Skin of body (tissue), 2 donors: ENCODE data around the gene SEBOX. TPM values are rescaled to one million over a fixed set of nuclear protein-coding genes. Genes with fewer than 3 reads are reported as not detected.

Source experiments
- DNase-seq: peaks from one replicate; lab custom pipeline; 2025; lab: John Stamatoyannopoulos, UW
- total RNA-seq: library from RNA; depleted of rRNA; stranded (reverse); fragments of >200 nt; gene quantifications from one replicate; pipeline ENCODE4 v1.2.3, GENCODE V29; 2014

Gene SEBOX, protein sequence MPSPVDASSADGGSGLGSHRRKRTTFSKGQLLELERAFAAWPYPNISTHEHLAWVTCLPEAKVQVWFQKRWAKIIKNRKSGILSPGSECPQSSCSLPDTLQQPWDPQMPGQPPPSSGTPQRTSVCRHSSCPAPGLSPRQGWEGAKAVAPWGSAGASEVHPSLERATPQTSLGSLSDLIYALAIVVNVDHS
- not detected for total RNA-seq

DNA sequence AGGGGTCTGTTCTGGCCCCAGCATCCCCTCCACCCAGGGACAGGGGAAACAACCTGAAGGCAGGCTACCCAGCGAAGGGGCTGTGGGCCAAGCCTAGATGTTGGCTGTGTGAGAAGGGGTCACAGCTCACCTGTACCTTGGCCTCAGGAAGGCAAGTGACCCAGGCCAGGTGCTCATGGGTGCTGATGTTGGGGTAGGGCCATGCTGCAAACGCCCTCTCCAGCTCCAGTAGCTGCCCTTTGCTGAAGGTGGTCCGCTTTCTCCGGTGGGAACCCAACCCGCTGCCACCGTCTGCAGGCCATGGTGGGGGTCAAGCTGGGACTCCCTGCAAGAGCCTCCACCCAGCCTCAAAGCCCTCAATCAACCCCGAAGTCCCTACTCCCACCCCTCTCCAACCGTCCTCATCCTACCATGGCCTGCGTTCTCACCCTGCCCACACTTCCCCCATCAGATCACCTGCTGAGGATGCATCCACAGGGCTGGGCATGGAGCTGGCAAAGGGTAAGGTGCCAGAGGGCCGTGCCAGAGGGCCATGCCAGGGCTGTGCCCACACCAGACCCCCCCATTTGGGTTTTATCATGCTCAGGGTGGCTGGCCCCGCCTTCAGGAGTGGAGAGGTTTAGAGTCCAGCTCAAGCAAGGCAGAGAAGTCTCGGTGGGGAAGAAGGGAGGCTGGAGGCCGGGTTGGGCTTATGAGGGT is at the start of gene SEBOX:
SEBOX (minus strand) TSS at position 535 of the 699 bp plus-strand sequence; CDS start at position 487, 48 bp downstream.
- DNase-seq = no peak

DNA sequence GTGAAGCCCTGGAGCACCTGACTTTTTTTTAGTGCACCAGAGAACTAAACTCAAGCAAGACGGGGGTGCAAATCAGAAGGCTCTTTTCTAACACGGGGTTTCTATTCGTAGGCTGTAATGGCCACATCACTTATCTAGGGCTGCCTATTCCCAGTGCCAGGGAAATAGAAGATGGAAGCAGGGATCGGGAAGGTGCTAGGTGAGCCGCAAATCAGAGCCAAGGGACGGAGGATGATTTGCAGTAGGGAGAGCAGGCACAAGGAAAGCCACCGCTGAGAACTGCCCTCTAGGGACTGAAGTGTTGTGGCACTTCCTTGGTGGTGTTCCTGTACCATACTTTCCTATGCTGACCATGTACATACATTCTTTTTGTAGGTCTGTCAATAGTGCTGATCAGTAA is 48.8 kb upstream of the SEBOX start:
- DNase-seq = no peak

DNA sequence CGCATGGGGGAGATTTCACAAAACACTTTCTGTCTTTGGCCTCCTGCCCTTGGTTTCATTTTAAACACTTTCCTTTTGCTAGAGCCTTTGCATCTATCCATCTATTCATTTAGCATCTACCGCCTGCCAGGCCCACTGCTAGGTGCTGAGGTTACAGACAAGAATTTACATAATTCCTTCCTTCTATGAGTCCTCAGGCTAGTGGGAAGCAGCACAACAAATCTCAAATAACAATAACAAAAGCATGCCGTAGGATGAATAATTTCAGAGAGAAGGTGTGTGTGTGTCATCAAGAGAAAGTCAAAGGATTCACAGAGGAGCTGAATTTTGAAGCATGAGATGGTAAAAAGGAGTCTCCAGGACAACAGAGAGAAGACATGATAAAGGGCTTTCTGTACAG is 47.1 kb upstream of the SEBOX start:
- no peak for DNase-seq

DNA sequence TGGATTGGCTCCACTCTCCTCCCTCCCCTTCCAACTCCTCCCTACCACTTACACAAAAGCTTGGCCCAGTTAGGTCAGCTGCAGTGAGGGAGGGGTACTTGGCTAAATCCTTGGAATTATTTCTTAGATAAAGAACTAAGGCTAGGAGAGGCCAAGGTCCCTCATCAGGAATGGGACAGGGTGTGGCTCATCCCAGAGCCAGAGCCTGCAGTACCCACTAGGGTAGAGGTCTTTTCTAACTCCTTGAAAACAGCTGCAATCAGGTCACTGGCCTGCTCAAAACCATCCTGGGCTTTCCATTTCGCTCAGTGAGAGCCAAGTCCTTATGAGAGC is 42.9 kb upstream of the SEBOX start:
- no peak for DNase-seq

DNA sequence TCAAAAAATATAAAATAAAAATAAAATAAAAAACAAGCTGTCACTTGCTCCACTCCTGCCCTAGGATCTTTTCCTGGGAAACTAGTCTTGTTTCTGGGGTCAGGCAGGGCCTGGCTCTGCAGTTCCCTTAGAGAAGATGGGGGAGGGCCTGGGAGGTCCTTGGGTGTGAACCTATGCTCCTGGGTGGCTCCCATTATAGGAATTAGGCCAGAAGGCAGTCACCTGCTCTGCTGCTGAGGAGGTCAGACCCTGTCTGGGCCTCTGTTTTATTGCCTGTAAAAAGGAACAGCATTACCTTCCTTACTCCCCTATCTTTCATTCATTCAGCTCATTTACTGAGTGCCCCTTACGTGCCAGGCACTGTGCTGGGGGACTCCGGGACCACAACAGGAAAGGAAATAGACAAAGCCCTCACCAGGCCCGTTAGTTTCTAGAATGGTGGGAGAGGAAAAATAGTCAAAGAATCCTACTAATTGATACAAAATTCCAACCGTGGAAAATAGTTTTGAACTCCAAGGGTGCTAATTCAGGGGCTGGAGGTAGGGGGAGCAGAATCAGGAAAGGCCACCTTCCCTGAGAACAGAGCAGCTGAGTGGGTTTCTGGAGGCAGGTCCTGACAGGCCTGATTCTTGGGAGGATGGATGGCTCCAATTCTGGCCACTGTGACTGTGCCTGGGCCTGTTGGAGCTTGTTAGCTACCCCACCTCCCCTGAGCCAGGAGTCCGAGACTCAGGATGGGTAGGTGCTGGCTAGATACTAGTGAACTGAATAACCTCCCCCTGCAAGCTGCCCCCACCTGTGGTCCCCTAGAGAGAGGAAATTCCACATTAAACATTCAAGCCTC is 42.4 kb upstream of the SEBOX start:
- DNase-seq = no peak

DNA sequence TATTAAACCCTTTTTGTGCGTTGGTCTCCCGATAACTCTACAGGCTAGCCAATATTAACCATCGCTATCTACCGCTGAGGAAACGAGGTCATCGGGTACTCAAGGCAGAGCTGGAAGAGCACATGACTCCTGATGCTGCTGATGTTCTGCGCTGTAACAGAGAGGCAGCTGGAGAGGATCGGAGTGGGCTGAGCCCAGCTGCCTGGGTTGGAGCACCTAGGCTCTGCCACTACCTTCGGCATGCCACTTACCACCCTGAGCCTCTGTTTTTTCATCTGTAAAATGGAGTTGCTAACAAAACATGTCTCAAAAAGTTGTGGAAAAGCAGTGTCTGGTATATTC is 41.4 kb upstream of the SEBOX start:
- DNase-seq = no peak

DNA sequence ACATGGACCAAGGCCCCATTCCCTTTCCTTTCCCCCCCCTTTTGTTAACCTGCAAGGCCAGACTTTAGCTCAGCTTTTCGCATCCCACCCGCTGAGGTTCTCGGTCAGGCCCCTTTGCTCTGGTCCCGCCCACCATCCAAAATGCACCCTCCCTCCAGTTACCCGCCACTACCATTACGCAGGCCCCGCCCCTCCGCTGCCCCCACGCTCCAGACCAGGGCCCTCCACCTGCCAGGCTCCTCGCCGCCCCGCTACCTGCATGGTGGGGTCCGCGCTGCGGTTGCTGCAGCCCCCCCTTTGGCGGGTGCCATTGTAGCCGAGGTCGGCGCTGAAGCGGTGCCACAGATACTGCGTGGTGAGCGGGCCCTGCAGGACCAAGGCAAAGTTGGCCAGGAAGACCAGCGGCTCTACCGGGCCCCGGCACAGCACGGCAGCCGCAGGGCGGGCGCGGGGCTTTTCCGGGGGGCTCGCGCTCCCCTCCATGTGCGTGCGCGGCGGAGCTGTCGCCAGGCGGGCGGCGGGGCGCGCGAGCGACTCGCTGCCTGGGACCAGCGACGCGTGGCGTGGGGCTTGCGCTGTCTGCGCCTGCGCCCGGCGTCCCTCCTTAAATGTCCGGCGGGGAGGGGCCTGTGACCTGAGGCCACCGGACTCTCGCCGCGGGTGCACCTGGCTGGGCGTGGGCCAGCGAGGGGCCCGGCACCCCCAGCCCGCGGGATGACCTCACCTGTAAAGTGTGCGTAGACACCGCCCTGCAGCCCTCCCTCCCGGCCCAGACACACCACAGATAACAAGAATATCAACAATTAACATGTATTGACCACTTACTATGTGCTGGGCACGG is 40.9 kb upstream of the SEBOX start, which contains the start of gene SLC46A1:
SLC46A1 (minus strand) TSS at position 581 of the 841 bp plus-strand sequence; CDS start at position 483, 98 bp downstream.
- no peak for DNase-seq

DNA sequence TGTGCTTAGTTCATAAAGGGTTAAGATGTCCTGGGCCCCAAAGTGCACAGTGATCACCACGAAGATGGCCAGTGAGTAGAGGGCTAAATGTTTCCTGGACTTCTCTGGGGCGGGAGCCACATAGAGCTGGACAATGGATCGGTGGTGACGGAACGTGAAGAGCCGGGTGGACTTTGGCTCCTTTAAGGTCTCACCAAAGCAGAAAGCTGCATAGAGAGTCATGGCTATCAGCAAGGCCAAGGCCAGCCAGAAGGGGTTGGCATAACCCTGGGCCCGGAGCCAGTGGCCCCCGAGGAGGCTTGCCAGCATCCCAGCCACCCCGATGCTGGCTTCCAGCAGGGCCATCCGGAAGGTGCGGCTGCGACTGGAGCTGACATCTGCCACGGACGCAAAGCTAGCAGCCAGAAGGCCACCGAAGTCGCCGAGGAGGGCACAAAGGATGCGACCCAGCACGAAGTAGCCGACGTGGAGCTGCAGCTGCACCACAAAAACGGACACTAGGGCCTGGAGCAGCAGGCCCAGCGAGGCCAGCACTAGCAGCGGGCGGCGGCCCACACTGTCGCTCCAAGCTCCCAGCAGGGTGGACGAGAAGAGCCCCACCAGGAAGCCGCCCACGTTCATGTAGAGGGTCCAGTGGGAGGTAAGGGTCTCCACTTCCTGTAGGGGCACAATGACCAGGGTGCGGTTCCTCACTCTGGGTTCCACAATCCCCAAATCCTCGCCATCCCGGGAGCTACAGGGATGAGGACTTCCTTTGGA is 40.0 kb upstream of the SEBOX start:
- no peak for DNase-seq

DNA sequence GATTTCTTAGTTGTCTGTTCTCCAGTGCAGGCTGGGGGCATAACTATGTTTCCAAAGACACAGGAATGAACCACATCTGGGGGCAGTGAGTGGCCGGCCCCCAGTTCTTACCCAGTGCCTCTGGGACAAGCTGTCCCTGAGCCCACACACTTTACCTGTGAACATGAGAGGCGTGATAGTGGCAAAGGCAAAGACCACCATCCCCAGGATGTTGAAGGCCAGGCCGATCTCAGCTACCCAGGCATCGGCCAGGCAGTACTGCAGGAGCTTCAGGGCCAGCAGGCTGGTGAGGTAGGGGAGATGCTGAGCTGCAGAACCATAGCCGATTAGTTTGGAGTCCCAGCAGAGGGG is 39.4 kb upstream of the SEBOX start:
- no peak for DNase-seq

DNA sequence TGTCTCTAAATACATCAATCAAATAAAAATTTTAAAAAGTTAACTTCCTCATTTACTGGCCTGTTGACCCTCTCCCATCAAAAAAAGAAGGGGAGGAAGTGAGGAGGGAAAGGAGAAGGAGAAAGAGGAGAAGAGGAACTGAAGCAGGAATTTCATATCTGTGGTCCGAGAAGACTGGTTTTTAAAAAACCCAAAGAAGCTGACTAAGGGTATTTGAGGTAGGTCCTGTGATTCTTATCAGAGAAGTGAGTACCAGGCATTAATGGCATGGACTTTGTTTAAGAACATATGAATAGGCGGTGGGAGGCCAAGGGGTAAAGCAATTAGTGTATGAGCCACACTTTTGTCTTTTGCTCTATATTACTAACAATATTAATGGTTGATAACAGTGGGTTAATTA is 39.0 kb upstream of the SEBOX start:
- DNase-seq = no peak

DNA sequence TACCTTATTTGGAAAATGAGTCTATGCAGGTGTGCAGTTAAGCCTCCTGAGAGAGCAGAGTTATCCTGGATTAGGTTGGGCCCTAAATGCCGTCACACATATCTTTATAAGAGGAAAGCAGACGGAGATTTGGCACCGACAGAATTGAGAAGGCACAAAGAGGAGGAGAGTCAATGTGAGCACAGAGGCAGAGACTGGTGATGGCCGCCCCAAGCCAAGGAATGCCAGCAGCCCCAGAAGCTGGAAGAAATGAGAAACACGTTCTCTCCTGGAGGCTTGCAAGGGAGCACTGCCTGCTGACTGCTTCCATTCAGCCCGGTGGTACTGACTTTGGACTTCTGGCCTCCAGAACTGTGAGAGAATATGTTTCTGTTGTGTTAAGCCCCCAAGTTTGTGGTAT is 37.8 kb upstream of the SEBOX start:
- no peak for DNase-seq

DNA sequence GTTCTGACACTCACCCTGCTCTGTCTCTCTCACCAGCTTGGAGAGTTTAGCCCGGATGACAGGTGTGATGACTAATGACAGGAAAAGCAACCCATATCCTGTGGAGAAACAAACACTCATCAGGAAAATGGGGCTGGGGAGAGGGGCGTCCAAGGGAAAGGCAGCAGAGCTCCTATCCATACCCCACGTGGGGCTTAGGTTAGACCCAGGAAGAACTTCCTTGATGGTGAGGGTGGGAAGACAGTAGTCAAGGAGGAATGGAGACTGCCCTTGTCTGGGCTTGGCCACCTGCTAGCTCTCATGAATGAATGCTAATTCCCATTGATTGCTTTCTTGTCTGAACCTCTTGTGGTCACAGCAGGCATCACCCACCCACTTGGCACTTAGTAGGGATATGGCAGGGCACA is 37.2 kb upstream of the SEBOX start:
- no peak for DNase-seq

DNA sequence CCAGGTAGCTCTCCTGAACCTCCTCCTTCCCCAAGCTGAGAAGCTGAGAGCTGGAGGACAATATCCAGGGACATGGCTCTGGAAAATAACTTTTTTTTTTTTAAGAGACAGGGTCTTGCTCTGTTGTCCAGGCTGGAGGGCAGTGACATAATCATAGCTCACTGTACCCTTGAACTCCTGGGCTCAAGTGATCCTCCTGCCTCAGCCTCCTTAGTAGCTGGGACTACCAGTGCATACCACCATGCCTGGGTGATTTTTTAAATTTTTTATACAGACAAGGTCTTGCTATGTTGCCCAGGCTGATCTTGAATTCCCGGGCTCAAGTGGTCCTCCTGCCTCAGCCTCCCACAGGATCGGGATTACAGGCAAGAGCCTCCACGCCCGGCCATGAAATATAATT is 34.8 kb upstream of the SEBOX start:
- DNase-seq = no peak

DNA sequence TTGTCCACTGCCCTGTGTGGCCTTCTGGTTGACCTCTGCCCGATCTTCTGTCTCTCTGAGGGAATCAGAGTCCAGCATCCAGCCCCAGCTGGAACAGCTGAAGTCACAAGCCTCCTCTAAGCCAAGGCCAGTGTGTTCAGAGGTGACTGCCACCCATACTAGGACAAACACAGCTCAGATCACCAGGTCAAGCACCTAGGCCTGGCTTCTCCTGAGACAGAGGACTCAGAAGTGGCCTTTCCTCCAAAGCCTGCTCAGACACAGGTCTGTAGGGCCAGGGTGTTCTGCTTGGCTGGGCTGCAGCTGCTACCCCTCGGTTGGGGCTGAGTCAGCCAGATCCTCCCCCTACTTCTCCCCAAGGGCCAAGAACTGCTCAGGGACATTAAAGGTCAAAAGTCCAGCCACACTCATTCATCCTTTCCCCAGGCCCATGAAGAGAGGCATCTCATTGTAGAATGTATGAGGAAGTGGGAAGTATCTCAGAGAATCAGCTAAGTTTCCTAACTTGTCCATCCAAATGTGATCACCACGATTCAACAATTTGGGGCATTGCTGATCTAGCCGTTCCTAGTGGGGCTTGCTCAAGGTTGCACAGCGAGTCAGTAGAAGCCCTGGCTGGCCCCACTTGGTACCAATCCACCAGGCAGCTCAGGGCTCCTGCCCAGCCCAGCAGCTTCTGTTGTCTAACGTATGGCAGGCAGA is 33.4 kb upstream of the SEBOX start:
- DNase-seq = no peak

DNA sequence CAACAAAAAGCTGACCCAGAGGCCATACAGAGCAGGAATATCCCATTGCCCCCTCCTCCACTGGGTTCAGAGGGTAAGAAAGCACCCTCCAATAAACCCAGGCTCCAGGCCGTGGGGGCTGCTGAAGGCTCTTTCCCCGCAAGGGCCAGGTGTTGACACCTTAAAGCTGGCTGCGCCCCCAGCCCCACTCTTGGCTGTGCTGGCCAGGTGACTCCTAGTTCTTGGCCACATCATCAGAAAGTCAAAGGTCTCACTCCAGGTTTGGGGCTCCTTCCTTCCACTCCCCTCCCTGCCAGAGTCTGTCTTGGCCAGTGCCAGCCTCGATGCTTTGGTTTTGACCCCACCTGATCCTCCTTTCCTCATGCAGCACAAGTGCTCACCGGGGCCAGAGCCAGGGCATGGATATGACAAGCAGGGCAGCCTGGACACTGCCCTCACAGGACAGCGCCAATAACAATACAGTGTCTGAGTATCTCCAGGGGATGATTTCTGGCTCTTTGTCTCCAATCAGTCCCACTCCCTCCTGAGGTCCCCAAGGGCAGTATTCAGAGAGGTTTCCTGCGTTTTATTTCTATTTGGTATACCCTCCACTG is 32.8 kb upstream of the SEBOX start:
- DNase-seq = no peak

DNA sequence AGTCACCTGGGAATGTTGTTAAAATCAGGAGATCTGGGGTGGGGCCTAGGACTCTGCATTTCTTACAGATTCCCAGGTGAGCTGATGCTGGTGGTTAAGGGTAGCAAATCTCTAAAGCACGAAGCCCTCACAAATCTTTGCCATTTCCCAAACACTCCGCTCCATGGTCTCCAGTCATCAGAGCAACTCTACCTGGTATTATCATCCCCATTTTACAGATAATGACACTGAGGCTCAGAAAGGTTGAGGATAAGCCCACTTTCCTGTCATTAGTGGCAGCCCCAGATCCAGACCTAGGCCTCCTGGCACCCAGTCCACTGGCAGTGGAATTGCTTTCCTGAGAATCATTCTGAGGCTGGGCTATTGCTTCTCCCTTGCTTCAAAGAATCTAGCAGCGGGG is 32.3 kb upstream of the SEBOX start:
- no peak for DNase-seq

DNA sequence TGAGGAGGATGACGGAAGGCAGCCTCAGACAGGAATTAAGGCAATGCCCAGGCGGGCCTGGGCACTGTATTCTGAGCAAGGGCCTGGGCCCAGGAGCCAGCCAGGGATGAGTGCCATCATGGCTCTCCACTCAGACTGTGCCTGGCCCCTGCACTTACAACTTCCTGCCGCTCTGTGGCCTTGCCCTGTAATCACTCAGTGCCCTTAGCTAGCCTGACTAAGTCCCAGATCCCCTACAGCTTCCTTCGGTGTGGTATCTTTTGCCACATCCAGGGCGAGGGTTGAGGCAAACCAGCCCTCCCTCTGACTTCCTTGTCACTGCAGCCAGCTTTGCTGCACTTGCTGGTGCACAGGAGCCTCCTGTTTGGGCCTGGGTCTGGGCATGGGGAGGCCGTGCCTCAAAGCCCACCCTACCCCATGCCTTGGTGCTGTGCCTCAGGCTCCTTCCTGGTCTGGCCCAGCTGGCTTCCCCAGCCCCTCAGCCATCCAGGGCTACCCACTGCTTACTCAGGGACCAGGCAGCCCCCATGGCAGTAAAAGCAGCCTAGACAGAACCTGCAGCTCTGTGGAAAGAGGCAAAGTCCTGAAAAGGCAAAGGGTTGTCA is 31.7 kb upstream of the SEBOX start:
- no peak for DNase-seq

DNA sequence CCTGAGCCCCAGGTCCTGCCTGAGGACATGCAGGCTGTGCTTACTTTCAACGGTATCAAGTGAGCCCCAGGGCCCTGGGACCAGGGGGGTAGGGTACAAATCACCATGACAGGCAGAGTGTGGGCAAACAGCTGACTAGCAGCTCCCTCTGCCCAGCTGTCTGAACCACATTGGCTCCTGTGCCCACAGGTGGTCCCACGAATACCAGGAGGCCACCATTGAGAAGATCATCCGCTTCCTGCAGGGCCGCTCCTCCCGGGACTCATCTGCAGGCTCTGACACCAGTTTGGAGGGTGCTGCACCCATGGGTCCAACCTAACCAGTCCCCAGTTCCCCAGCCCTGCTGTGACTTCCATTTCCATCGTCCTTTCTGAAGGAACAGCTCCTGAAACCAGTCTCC is 31.0 kb upstream of the SEBOX start:
- DNase-seq = no peak

DNA sequence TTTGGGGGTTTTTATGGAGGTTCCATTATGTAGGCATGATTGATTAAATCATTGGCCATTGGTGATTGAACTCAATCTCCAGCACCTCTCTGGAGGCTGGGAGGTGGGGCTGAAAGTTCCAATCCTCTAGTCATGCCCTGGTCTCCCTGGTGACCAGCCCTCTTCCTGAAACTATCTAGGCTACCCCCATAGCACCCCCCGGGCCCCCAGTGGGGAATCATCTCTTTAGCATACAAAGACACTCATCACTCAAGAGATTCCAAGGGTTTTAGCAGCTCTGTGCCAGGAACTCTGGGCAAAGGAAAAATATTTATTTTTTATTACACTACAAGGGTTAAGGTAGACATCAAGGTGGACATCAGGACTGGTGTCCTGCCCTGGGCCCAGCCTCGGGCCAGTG is 30.4 kb upstream of the SEBOX start:
- DNase-seq = no peak
